WTC11 (cell line): Measurements from ENCODE around the gene PIM1. TPM values are rescaled to one million over a fixed set of nuclear protein-coding genes. Genes with fewer than 3 reads are reported as not detected.

ENCODE experiments used
- ATAC-seq: fragments of 200-7000 bp; cut with Tn5 transposase; 2 replicates; pipeline ENCODE4 v1.10.0; 2021; ENCODE audit warnings: mild to moderate bottlenecking, moderate library complexity
- CTCF ChIA-PET: fragments of 300-600 bp; sonication (Branson Sonifier 250); formaldehyde crosslinking; loops from one replicate; lab custom pipeline; 2021; ENCODE audit warnings: antibody characterized with exemption; lab: Charles Lee
- POLR2A ChIA-PET: fragments of 350-600 bp; sonication (Branson Sonifier 250); formaldehyde crosslinking; loops from one replicate; lab custom pipeline; 2021; ENCODE audit warnings: antibody characterized with exemption; lab: Charles Lee
- DNase-seq: peaks from one replicate; pipeline ENCODE4 v3.0.0; 2021; ENCODE audit warnings: low spot score
- H3K27ac Mint-ChIP-seq: 2 replicates; pipeline ENCODE4 v1.8.0; 2021; ENCODE audit warnings: mixed read lengths
- H3K27me3 Mint-ChIP-seq: 2 replicates; pipeline ENCODE4 v1.8.0; 2021; ENCODE audit warnings: low read depth, mild to moderate bottlenecking, moderate library complexity, mixed read lengths
- H3K36me3 Mint-ChIP-seq: 2 replicates; pipeline ENCODE4 v1.8.0; 2021; ENCODE audit warnings: mixed read lengths
- H3K4me1 Mint-ChIP-seq: 2 replicates; pipeline ENCODE4 v1.8.0; 2022; ENCODE audit warnings: mixed read lengths
- H3K4me3 Mint-ChIP-seq: 2 replicates; pipeline ENCODE4 v1.8.0; 2021; ENCODE audit warnings: mild to moderate bottlenecking, moderate library complexity, mixed read lengths
- H3K9me3 Mint-ChIP-seq: 2 replicates; pipeline ENCODE4 v1.8.0; 2021; ENCODE audit warnings: mixed read lengths
- CREB1 ChIP-seq: sonication (generic); formaldehyde crosslinking; IDR thresholded peaks from 2 replicates; pipeline ENCODE4 v1.8.0; 2023; ENCODE audit warnings: mild to moderate bottlenecking, missing genetic modification reagents
- CREM ChIP-seq: sonication (generic); formaldehyde crosslinking; IDR thresholded peaks from 2 replicates; pipeline ENCODE4 v1.8.1; 2022; ENCODE audit warnings: mild to moderate bottlenecking, missing genetic modification reagents, moderate library complexity
- FOXJ3 ChIP-seq: sonication (generic); formaldehyde crosslinking; IDR thresholded peaks from 2 replicates; pipeline ENCODE4 v1.9.0; 2021; ENCODE audit warnings: missing genetic modification reagents, mild to moderate bottlenecking, borderline replicate concordance
- JAZF1 ChIP-seq: fragments of 250-450 bp; sonication (Bioruptor Pico); IDR thresholded peaks from 2 replicates; pipeline ENCODE4 v1.9.0; 2021; ENCODE audit warnings: moderate library complexity, mild to moderate bottlenecking, inconsistent platforms
- NR2C2 ChIP-seq: sonication (generic); formaldehyde crosslinking; IDR thresholded peaks from 2 replicates; pipeline ENCODE4 v1.8.0; 2022; ENCODE audit warnings: mild to moderate bottlenecking, missing genetic modification reagents
- TCF7 ChIP-seq: sonication (generic); formaldehyde crosslinking; IDR thresholded peaks from 2 replicates; pipeline ENCODE4 v1.8.0; 2022; ENCODE audit warnings: mild to moderate bottlenecking, low read depth, missing genetic modification reagents, moderate library complexity
- ZBTB21 ChIP-seq: sonication (generic); formaldehyde crosslinking; IDR thresholded peaks from 2 replicates; pipeline ENCODE4 v1.8.1; 2023; ENCODE audit warnings: mild to moderate bottlenecking, missing genetic modification reagents, borderline replicate concordance
- ZNF121 ChIP-seq: sonication (generic); formaldehyde crosslinking; IDR thresholded peaks from 2 replicates; pipeline ENCODE4 v1.8.0; 2023; ENCODE audit warnings: missing genetic modification reagents
- ZNF263 ChIP-seq: sonication (generic); formaldehyde crosslinking; IDR thresholded peaks from 2 replicates; pipeline ENCODE4 v1.8.1; 2022; ENCODE audit warnings: low read depth, mild to moderate bottlenecking, moderate library complexity, missing genetic modification reagents
- ZNF396 ChIP-seq: fragments of 250-450 bp; sonication (Bioruptor Pico); IDR thresholded peaks from 2 replicates; pipeline ENCODE4 v1.8.0; 2021; ENCODE audit warnings: mild to moderate bottlenecking, moderate library complexity, borderline replicate concordance
- total RNA-seq: library from RNA; stranded (reverse); gene quantifications from 3 replicates; pipeline ENCODE4 v1.2.3, GENCODE V29; 2021
- TF ChIP-seq, protein P1 (sequence below): sonication (generic); formaldehyde crosslinking; IDR thresholded peaks from 2 replicates; pipeline ENCODE4 v1.8.1; 2022; ENCODE audit warnings: low read depth, mild to moderate bottlenecking, moderate library complexity, missing genetic modification reagents, borderline replicate concordance
- TF ChIP-seq, protein P2 (sequence below): sonication (generic); formaldehyde crosslinking; conservative IDR thresholded peaks from 2 replicates; pipeline ENCODE4 v1.8.1; 2022; ENCODE audit warnings: mild to moderate bottlenecking, missing genetic modification reagents
- TF ChIP-seq, protein P3 (sequence below): sonication (generic); formaldehyde crosslinking; IDR thresholded peaks from 2 replicates; pipeline ENCODE4 v1.8.0; 2022; ENCODE audit warnings: missing genetic modification reagents
- TF ChIP-seq, protein P4 (sequence below): fragments of 250-450 bp; sonication (Bioruptor Pico); IDR thresholded peaks from 2 replicates; pipeline ENCODE4 v1.9.0; 2021; ENCODE audit warnings: mild to moderate bottlenecking
- TF ChIP-seq, protein P5 (sequence below): fragments of 200-600 bp; IDR thresholded peaks from 2 replicates; pipeline ENCODE4 v1.8.0; 2022; ENCODE audit warnings: antibody characterized with exemption
- TF ChIP-seq, protein P6 (sequence below): sonication (generic); formaldehyde crosslinking; IDR thresholded peaks from 2 replicates; pipeline ENCODE4 v1.8.1; 2022; ENCODE audit warnings: mild to moderate bottlenecking, missing genetic modification reagents, moderate library complexity, borderline replicate concordance

Gene PIM1
- total RNA-seq, 1 experiment from 2014 or later = 64.7 TPM

DNA sequence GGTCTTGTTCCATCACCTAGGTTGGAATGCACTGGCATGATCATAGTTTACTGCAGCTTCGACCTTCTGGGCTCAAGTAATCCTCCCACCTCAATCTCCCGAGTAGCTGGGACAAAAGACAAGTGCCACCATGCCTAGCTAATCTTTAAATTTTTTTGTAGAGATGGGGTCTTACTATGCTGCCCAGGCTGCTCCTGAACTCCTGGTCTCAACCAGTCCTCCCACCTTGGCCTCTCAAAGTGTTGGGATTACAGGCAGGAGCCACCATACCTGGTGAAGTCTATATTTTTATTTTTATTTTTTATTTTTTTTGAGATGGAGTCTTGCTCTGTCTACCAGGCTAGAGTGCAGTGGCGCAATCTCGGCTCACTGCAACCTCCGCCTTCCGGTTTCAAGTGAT, 11.4 kb upstream of the PIM1 start (continued):
- TF ChIP-seq ZNF396 (no peak), CREB1 (no peak), NR2C2 (CRISPR knock-in tag) (no peak), ZBTB21 (CRISPR knock-in tag) (no peak), CREM (CRISPR knock-in tag) (no peak), TCF7 (CRISPR knock-in tag) (no peak)
- TF ChIP-seq, protein P1, sequence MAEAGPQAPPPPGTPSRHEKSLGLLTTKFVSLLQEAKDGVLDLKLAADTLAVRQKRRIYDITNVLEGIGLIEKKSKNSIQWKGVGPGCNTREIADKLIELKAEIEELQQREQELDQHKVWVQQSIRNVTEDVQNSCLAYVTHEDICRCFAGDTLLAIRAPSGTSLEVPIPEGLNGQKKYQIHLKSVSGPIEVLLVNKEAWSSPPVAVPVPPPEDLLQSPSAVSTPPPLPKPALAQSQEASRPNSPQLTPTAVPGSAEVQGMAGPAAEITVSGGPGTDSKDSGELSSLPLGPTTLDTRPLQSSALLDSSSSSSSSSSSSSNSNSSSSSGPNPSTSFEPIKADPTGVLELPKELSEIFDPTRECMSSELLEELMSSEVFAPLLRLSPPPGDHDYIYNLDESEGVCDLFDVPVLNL (CRISPR knock-in tag) = no peak
- TF ChIP-seq, protein P2, sequence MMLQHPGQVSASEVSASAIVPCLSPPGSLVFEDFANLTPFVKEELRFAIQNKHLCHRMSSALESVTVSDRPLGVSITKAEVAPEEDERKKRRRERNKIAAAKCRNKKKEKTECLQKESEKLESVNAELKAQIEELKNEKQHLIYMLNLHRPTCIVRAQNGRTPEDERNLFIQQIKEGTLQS (CRISPR knock-in tag) = no peak
- TF ChIP-seq, protein P3, sequence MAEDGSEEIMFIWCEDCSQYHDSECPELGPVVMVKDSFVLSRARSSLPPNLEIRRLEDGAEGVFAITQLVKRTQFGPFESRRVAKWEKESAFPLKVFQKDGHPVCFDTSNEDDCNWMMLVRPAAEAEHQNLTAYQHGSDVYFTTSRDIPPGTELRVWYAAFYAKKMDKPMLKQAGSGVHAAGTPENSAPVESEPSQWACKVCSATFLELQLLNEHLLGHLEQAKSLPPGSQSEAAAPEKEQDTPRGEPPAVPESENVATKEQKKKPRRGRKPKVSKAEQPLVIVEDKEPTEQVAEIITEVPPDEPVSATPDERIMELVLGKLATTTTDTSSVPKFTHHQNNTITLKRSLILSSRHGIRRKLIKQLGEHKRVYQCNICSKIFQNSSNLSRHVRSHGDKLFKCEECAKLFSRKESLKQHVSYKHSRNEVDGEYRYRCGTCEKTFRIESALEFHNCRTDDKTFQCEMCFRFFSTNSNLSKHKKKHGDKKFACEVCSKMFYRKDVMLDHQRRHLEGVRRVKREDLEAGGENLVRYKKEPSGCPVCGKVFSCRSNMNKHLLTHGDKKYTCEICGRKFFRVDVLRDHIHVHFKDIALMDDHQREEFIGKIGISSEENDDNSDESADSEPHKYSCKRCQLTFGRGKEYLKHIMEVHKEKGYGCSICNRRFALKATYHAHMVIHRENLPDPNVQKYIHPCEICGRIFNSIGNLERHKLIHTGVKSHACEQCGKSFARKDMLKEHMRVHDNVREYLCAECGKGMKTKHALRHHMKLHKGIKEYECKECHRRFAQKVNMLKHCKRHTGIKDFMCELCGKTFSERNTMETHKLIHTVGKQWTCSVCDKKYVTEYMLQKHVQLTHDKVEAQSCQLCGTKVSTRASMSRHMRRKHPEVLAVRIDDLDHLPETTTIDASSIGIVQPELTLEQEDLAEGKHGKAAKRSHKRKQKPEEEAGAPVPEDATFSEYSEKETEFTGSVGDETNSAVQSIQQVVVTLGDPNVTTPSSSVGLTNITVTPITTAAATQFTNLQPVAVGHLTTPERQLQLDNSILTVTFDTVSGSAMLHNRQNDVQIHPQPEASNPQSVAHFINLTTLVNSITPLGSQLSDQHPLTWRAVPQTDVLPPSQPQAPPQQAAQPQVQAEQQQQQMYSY = no peak
- TF ChIP-seq, protein P4, sequence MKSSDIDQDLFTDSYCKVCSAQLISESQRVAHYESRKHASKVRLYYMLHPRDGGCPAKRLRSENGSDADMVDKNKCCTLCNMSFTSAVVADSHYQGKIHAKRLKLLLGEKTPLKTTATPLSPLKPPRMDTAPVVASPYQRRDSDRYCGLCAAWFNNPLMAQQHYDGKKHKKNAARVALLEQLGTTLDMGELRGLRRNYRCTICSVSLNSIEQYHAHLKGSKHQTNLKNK (CRISPR knock-in tag) = no peak

DNA sequence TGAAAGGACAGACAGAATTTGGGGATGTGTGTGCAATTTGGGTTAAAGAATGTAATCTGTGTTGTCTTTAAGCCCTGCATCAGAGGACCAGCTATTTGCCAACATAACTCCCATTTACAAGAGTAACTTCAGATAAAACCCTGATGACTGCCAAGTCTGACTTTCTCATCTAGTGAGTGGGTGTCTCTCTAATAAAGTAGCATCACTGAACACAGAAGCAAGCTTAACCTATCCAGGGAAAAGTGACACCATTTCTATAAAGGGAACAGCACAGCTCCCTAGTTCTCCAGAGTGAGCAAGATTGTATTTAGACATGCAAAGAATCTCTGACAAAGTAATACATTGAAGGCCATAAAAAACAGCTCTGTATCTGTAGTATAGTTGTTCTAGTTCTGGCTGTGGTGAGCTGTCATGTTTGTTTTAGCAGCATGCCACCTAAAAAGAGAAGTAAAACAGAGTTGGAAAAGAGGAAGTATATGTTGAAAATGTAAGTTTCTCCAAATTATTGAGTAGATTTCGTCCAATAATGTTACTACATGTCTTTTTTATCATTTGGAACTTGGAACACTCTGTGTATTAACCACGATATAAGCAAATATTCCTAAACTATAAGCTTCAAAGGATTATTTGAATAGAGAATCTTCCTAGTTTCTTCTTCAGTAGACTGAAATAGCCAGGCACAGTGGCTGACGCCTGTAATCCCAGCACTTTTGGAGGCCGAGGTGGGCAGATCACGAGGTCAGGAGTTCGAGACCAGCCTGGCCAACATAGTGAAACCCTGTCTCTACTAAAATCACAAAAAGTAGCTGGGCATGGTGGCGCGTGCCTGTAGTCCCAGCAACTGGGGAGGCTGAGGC, 8.8 kb upstream of the PIM1 start:
- no peak for DNase-seq
- ATAC-seq = no peak
- Mint-ChIP-seq H3K27ac (no peak overlapping the region), H3K4me3 (no peak overlapping the region), H3K4me1 (no peaks in the 10 kb centered on the region; the same call in 1 of the 2 replicates), H3K9me3 (no peaks in the 10 kb centered on the region), H3K36me3 (no peaks in the 10 kb centered on the region), H3K27me3 (no peaks in the 10 kb centered on the region)
- TF ChIP-seq NR2C2 (CRISPR knock-in tag) (no peak), ZNF263 (CRISPR knock-in tag) (no peak), ZNF121 (CRISPR knock-in tag) (no peak), CREB1 (no peak), ZBTB21 (CRISPR knock-in tag) (no peak), FOXJ3 (CRISPR knock-in tag) (no peak), JAZF1 (no peak)
- TF ChIP-seq, protein P5, sequence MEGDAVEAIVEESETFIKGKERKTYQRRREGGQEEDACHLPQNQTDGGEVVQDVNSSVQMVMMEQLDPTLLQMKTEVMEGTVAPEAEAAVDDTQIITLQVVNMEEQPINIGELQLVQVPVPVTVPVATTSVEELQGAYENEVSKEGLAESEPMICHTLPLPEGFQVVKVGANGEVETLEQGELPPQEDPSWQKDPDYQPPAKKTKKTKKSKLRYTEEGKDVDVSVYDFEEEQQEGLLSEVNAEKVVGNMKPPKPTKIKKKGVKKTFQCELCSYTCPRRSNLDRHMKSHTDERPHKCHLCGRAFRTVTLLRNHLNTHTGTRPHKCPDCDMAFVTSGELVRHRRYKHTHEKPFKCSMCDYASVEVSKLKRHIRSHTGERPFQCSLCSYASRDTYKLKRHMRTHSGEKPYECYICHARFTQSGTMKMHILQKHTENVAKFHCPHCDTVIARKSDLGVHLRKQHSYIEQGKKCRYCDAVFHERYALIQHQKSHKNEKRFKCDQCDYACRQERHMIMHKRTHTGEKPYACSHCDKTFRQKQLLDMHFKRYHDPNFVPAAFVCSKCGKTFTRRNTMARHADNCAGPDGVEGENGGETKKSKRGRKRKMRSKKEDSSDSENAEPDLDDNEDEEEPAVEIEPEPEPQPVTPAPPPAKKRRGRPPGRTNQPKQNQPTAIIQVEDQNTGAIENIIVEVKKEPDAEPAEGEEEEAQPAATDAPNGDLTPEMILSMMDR = no peak
- TF ChIP-seq, protein P3 = no peak
- TF ChIP-seq, protein P6, sequence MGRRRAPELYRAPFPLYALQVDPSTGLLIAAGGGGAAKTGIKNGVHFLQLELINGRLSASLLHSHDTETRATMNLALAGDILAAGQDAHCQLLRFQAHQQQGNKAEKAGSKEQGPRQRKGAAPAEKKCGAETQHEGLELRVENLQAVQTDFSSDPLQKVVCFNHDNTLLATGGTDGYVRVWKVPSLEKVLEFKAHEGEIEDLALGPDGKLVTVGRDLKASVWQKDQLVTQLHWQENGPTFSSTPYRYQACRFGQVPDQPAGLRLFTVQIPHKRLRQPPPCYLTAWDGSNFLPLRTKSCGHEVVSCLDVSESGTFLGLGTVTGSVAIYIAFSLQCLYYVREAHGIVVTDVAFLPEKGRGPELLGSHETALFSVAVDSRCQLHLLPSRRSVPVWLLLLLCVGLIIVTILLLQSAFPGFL (CRISPR knock-in tag) = no peak
- ChIA-PET CTCF (interaction anchor here (0.6 kb wide), 1 partner anchor 133 kb away, joined by 4 read pairs; no protein-coding TSS in a partner anchor), POLR2A (interaction anchor here (0.8 to 1.3 kb wide), 3 partner anchors 10 to 25 kb away, joined by 3 read pairs; no protein-coding TSS in a partner anchor)
